Duodenal mucosa (tissue), 2 donors: Measurements from ENCODE around the gene KDM4C.

Source experiments
- H3K27ac ChIP-seq: one replicate; pipeline ENCODE4 v1.7.0; 2013; ENCODE audit warnings: low read depth, low read length
- H3K27me3 ChIP-seq, 2 donors: one replicate each; pipeline ENCODE4 v1.7.0; 2013; ENCODE audit warnings: low read length in 2 of 2, control low read depth in 1 of 2; ENCODE audit not compliant: insufficient read depth in 2 of 2, control insufficient read depth in 1 of 2
- H3K36me3 ChIP-seq, 2 donors: one replicate each; pipeline ENCODE4 v1.7.0; 2013; ENCODE audit warnings: low read length in 2 of 2, control low read depth in 1 of 2; ENCODE audit not compliant: insufficient read depth in 2 of 2, control insufficient read depth in 1 of 2
- H3K4me1 ChIP-seq, 2 donors: one replicate each; pipeline ENCODE4 v1.7.0; 2013; ENCODE audit warnings: low read length in 2 of 2, control low read depth in 1 of 2; ENCODE audit not compliant: insufficient read depth in 2 of 2, control insufficient read depth in 1 of 2
- H3K4me3 ChIP-seq, 2 donors: one replicate each; pipeline ENCODE4 v1.7.0; 2013; ENCODE audit warnings: low read length in 2 of 2, low read depth in 1 of 2
- H3K9ac ChIP-seq, 2 donors: one replicate each; pipeline ENCODE4 v1.7.0; 2013; ENCODE audit warnings: low read length in 2 of 2, low read depth in 1 of 2
- H3K9me3 ChIP-seq, 2 donors: one replicate each; pipeline ENCODE4 v1.7.0; 2013; ENCODE audit warnings: low read length in 2 of 2, control low read depth in 1 of 2; ENCODE audit not compliant: control insufficient read depth in 1 of 2

Gene KDM4C

DNA sequence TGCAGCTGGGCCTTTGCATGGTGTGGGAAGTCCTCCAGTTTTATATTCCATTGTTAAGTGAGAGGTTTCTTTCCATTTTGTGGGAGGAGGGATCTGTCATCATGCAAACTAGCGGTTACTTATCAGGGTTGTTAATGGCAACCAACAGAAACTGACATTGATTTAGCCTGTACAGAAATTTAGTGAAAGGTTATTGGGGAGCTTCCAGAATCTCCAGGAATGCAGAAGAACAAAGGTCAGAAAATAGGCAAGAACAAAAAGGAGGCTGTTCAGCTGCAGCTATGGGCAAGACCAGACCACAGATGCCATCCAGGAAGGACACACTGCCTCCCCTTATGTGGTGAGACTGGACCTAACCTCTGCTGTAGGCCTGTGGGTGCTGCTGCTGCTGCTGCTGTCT is 395.8 kb downstream of the KDM4C start:
- no peaks in the 10 kb centered on the region for H3K4me1 ChIP-seq
- H3K4me3 ChIP-seq: no peak overlapping the region
- H3K27me3 ChIP-seq: no peaks in the 10 kb centered on the region
- H3K27ac ChIP-seq: no peak overlapping the region
- no peaks in the 10 kb centered on the region for H3K9me3 ChIP-seq
- H3K9ac ChIP-seq: no peak overlapping the region
- H3K36me3 ChIP-seq: peaks cover 1 to 12% of the 10 kb centered on the region in 2 donors

DNA sequence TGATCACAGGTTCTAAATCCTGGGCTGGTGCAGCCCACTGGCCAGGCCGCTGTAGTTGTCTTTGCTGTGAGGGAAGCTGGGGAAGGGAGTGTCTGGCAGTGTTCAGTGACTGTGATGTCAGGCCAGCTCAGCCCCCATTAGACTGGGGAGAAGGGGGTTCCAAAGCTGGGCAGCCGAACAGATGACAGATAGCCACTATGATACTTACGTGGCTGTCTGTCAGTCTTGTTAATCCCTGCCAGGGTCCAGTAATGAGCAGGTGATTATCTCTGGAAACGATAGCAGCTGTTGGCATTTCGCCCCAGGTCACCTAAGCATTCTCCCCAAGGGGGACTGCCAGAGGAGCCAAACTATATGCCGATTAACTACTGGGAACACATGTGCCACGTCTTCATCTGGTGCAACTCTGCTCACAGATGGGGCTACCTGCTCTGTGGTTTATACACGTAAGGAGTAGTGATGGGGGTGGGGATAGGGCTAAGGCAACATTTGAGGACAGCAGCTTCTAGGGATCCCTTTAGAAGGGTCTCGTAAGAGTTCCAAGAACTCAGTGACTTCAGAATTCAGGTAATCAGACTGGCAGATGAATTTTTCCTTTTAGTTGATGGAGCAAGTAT is 396.3 kb downstream of the KDM4C start:
- Histone ChIP-seq H3K4me3 (no peak overlapping the region), H3K27ac (no peak overlapping the region), H3K9me3 (no peaks in the 10 kb centered on the region), H3K27me3 (no peaks in the 10 kb centered on the region), H3K36me3 (peaks cover 0 to 12% of the 10 kb centered on the region in 2 donors), H3K9ac (no peak overlapping the region), H3K4me1 (no peaks in the 10 kb centered on the region)

DNA sequence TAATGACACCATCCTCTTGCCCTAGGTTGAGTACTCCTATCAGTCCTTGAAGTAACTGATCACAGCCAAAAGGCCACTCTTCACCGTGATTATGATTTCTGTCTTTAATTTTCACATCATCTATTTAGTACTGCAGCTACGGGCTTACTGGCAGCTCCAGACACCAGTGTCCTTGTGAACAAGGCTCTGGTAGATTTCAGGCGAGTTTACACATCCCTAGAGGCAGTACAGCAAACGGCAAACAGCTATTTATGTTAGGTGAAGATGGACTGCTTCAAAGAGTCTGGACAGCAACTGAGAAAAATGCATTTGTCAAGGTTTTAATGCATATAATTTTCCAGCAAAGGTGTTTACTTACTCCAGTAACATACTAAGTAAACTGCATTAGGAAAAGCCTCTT is 396.9 kb downstream of the KDM4C start:
- Histone ChIP-seq H3K27ac (no peak overlapping the region), H3K9me3 (no peaks in the 10 kb centered on the region), H3K9ac (no peak overlapping the region), H3K36me3 (peaks cover 0 to 12% of the 10 kb centered on the region in 2 donors), H3K4me3 (no peak overlapping the region), H3K4me1 (no peaks in the 10 kb centered on the region), H3K27me3 (no peaks in the 10 kb centered on the region)

DNA sequence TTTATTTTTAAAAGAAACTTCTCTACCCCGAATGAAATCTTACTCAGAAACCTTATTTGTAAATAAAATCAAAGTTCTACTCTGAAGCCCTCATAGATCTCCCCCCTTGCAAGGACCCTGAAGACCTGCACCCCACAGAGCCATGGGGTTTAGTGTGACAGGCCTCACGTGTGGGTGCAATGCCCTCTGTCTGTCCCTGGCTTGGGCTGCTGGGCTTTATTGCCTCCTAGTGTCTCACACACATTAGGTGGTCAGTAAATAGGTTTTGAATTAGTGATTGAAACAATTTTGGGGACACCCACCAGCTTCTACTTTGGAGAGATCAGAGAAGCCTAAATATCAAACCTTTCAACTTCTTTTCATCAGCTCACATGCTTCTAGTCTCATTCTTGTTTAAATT is 403.7 kb downstream of the KDM4C start:
- Histone ChIP-seq H3K36me3 (peaks cover 7 to 17% of the 10 kb centered on the region in 2 donors), H3K4me1 (no peaks in the 10 kb centered on the region), H3K27me3 (no peaks in the 10 kb centered on the region), H3K9ac (no peak overlapping the region), H3K4me3 (no peak overlapping the region), H3K27ac (no peak overlapping the region), H3K9me3 (no peaks in the 10 kb centered on the region)

DNA sequence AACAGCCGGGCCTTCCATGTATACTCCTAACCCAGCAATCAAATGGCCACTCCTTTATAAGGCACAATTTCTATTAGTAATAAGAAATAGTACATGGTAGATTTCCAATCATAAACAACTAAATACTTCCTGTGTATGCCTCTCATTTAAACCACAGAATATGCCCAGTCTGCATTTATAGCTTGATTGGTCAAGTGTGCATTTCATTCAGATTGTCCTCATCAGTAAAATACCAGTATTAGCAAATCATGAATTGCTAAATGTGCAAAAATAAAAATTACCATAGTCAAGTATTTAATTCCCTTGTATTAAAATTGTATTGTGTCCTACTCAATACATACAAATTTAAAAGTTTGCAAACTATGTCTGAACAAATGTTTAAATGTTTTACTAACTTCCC is 406.2 kb downstream of the KDM4C start:
- H3K27ac ChIP-seq: no peak overlapping the region

DNA sequence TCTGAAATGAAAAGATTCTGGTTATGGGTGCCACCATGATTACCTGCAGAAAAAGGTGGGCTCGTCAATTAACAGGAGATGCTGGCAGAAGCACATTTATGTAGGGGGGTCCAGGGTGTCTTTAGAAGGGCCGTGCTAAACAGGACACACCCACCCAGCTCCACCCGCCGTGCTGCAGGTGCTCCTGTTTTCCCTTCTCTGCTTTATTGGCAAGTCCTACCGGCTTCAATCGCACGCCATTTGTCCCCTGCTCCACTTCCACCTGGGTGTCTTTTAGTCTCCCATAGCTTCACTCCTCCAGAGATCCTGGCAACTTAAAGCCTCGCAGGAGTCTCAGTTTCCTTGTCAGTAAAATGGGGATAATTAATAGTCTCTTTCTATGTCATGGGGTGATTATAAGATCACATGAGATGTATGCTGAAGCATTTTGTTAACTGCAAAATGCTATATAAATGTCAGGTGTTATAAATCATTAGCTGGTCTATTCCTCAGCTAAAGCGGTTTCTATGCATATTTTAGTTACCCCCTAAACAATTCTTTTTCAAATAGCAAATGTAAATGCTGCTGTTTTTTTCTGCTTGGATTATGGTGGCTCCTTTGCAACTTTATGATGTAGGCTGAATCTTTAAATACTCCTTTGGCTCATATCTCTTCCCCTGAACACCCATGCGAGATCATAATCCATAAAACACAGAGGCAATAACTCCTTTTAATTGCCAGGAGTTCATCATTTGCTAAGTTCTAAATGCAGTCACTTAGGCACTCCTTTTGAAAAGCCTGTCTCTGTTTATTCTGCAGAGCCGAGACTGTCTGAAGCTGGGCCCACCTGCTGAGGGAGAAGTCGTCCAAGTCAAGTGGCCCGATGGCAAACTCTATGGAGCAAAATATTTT is 406.9 kb downstream of the KDM4C start:
- no peak overlapping the region for H3K27ac ChIP-seq
- no peaks in the 10 kb centered on the region for H3K9me3 ChIP-seq
- peaks cover 8 to 18% of the 10 kb centered on the region in 2 donors for H3K36me3 ChIP-seq
- no peak overlapping the region for H3K4me3 ChIP-seq
- no peak overlapping the region for H3K9ac ChIP-seq
- no peaks in the 10 kb centered on the region for H3K4me1 ChIP-seq
- H3K27me3 ChIP-seq: no peaks in the 10 kb centered on the region

More for the DNA sequence above, 406.2 kb downstream of the KDM4C start:
- Histone ChIP-seq H3K9me3 (no peaks in the 10 kb centered on the region), H3K4me3 (no peak overlapping the region), H3K27me3 (no peaks in the 10 kb centered on the region), H3K36me3 (peaks cover 7 to 17% of the 10 kb centered on the region in 2 donors), H3K4me1 (no peaks in the 10 kb centered on the region), H3K9ac (no peak overlapping the region)

DNA sequence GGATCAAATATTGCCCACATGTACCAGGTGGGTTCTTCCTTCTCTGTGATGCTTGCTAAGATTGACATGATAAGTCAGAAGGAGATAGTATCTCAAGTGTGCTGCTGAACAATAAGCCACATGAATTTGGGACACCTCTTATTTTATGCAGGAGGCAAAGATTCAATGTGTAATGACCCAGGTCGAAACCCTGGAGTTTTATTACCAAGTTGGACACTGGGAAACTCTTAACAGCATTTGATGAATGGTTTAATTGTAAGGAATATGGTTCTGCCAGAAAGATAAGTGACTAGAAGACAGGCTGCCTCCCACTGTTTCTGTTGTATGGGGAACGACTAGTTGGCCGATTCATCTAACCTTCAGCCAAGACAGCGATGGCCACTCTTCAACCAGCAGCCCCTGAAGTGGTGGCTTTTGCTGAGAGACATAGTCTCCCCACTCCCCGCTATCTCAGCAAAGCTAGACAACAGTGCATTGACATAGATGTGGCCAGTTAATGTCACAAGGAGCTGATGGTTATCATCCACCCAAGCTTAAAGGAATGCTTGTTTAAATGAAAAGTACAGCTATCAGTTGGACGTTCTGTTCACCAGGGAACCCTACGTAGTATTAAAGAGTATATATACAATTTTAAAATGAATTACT is 407.7 kb downstream of the KDM4C start:
- Histone ChIP-seq H3K27me3 (no peaks in the 10 kb centered on the region), H3K9ac (no peak overlapping the region), H3K9me3 (no peaks in the 10 kb centered on the region), H3K4me3 (no peak overlapping the region), H3K36me3 (peaks cover 10 to 24% of the 10 kb centered on the region in 2 donors), H3K4me1 (no peaks in the 10 kb centered on the region), H3K27ac (no peak overlapping the region)

DNA sequence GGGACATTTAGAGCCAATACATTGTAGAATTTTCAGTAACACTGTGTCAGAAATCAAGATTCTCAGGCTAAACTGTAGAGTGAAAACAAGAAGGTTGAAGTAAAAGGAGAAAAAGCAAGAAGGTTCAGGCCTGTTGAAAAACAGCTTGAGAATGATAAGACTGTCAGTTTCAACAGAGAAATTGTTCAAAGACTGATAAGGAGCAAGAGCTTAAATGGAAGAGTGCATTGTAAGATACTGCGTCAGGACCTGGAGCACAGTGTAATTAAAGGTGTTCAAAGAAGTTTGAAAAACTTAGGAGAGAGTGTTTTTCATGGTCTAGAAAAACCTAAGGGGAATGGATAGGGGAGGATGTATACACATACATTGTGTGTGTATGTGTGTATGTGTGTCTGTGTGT is 408.3 kb downstream of the KDM4C start:
- H3K9ac ChIP-seq: no peak overlapping the region
- H3K4me1 ChIP-seq: no peaks in the 10 kb centered on the region
- no peaks in the 10 kb centered on the region for H3K9me3 ChIP-seq
- H3K4me3 ChIP-seq: no peak overlapping the region
- H3K36me3 ChIP-seq: peaks cover 10 to 27% of the 10 kb centered on the region in 2 donors
- H3K27me3 ChIP-seq: no peaks in the 10 kb centered on the region
- no peak overlapping the region for H3K27ac ChIP-seq

DNA sequence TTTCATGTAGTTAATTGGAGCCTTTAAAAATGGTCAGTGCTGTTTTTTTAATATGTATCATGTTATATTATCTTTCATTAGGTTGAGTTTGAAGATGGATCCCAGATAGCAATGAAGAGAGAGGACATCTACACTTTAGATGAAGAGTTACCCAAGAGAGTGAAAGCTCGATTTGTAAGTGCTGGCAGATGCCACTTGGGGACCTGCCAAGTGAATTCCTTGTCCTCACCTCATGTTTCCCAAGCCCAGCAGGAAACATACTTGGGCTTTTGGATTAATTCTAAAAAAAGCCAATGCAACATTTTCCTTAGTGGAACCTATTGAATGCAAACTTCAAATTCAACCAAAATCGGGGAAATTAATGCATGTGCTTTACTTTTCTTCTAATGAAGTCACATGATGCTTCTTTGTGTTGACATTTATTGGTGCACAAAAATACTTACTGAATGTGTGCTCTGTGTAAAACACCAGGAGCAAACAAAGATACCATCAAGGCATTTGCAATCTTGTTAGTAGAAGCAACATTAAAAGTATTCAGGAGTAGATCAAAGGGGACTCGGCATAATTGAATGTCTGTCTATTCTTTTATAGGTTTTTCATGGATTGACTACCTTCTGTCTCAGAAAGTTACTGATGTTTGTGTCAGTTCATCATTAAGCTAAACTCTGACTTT is 412.1 kb downstream of the KDM4C start:
- H3K9me3 ChIP-seq: no peaks in the 10 kb centered on the region
- no peak overlapping the region for H3K9ac ChIP-seq
- no peak overlapping the region for H3K4me3 ChIP-seq
- H3K4me1 ChIP-seq: no peaks in the 10 kb centered on the region
- peaks cover 16 to 42% of the 10 kb centered on the region in 2 donors for H3K36me3 ChIP-seq
- no peak overlapping the region for H3K27ac ChIP-seq
- no peaks in the 10 kb centered on the region for H3K27me3 ChIP-seq
